Suprapubic skin (tissue), 2 donors: ENCODE results near the gene ZNF160.

Experiments
- EP300 ChIP-seq: sonication (generic); formaldehyde crosslinking; IDR thresholded peaks from one replicate; pipeline ENCODE4 v1.6.1; 2017; ENCODE audit warnings: antibody characterized with exemption
- POLR2A ChIP-seq, 2 donors: fragments of 450-650 bp; IDR thresholded peaks; one replicate each; pipeline ENCODE4 v1.6.1; 2017; ENCODE audit warnings: antibody characterized with exemption in 2 of 2, mild to moderate bottlenecking in 2 of 2, moderate library complexity in 2 of 2

DNA sequence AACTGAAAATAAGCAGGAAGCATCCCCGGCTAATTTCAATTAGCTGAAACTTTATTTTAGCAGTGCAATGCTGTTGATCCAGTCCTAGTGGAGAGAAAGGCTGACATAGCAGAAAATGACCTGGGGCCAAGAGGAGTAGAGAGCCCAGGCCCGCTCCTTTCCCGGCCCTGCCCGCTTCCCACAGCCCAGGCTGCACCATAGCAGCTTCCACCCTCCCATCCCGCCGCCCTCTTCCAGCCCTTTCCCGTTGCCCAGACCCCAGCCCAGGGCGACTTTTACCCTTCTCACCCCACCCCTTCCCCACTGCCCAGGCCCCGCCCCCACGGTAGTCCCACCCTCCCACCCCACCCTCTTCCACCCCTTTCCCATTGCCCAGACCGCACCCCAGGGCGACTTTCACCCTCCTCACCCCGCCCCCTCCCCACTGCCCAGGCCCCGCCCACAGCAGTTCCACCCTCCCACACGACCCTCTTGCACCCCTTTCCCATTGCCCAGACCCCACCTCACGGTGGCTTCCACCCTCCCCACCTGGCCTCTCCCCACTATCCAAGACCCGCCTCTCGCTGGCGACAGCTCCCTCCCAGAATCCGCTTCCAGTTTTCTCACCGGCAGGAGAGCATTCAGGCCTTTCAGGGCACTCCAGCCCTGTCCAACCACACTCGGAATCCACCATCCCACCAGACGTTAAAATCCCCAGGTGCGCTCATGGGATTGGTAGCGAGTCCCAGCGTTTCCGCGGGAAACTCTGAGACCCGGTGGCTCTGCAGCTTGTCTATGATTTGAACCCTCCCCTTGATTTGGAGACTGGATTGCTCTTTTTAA, 8.3 kb downstream of the ZNF160 start:
- TF ChIP-seq EP300 (no peak), POLR2A (IDR thresholded peaks at IDR 0.05) (no peak)
